HL-60 (cell line): Measurements from ENCODE around the gene FGFR1OP2.

Experiments used
- DNase-seq, 2 experiments: peaks; one replicate each; pipeline ENCODE4 v3.0.0-alpha.2; 2010 to 2020; ENCODE audit warnings: low read depth in 1 of 2, low spot score in 1 of 2
- H3K27ac ChIP-seq: fragments of 250-450 bp; sonication (Bioruptor Pico); replicated peaks from 2 replicates; pipeline ENCODE4 v1.5.1; 2020; ENCODE audit warnings: mild to moderate bottlenecking, moderate library complexity
- H3K27me3 ChIP-seq: fragments of 250-450 bp; sonication (Bioruptor Pico); 2 replicates; pipeline ENCODE4 v1.5.1; 2021; ENCODE audit warnings: mild to moderate bottlenecking, moderate library complexity; ENCODE audit not compliant: insufficient read depth, poor library complexity, severe bottlenecking
- H3K4me3 ChIP-seq: replicated peaks from 2 replicates; pipeline ENCODE4 v1.5.1; 2011; ENCODE audit warnings: mild to moderate bottlenecking, control low read depth, low read length; ENCODE audit not compliant: insufficient read depth
- GABPA ChIP-seq: IDR thresholded peaks from 2 replicates; pipeline ENCODE4 v1.6.1; 2012; ENCODE audit warnings: low read depth
- POLR2AphosphoS5 ChIP-seq: IDR thresholded peaks from 2 replicates; pipeline ENCODE4 v1.6.1; 2012; ENCODE audit warnings: low read depth
- REST ChIP-seq: IDR thresholded peaks from 2 replicates; pipeline ENCODE4 v1.6.1; 2012; ENCODE audit warnings: low read depth; ENCODE audit not compliant: insufficient replicate concordance
- SPI1 ChIP-seq: IDR thresholded peaks from 2 replicates; pipeline ENCODE4 v1.6.1; 2012; ENCODE audit warnings: low read depth, mild to moderate bottlenecking, borderline replicate concordance
- TF ChIP-seq, protein P1 (sequence below): IDR thresholded peaks from one replicate; pipeline ENCODE4 v1.5.1; 2011; ENCODE audit warnings: low read length, control low read depth, inconsistent platforms; ENCODE audit not compliant: insufficient read depth

The FGFR1OP2 gene

DNA sequence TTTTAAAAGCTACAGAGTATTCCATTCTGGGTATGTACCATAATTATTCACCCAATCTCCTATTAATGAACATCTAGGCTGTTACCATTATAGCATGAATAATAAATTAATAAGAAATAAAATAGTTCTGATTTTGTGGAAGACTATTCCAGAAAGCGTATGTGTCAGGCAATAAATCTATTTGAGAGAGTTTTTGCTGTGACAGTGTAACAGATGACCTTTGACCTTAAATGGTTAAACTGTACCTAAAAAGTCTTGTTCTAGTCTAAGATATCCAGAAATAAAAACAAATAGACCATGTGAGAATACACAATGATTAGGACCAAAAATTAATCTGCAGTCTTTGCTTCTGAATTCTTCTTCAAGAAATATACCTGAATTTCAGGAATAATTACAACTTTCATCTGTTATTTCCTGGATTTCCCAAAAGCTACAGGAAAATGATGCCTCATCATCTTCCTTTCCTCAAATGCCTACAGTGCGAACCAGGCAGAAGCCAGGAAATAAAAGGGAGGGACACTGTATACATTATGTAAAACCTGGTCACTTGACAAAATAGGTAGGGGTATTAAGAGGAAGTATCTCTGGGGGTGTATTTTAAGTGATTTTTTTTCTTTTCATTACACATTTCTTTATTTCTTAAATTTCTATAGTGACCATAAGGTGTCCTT lies 68.7 kb downstream of the FGFR1OP2 start:
- no peak overlapping the region for H3K27ac ChIP-seq
- no peaks in the 10 kb centered on the region for H3K27me3 ChIP-seq
- H3K4me3 ChIP-seq, result no peak overlapping the region
- no peak for DNase-seq
- no peak for TF ChIP-seq GABPA
- TF ChIP-seq REST, result no peak
- TF ChIP-seq SPI1, result no peak
- no peak for TF ChIP-seq POLR2AphosphoS5
- TF ChIP-seq, protein P1, sequence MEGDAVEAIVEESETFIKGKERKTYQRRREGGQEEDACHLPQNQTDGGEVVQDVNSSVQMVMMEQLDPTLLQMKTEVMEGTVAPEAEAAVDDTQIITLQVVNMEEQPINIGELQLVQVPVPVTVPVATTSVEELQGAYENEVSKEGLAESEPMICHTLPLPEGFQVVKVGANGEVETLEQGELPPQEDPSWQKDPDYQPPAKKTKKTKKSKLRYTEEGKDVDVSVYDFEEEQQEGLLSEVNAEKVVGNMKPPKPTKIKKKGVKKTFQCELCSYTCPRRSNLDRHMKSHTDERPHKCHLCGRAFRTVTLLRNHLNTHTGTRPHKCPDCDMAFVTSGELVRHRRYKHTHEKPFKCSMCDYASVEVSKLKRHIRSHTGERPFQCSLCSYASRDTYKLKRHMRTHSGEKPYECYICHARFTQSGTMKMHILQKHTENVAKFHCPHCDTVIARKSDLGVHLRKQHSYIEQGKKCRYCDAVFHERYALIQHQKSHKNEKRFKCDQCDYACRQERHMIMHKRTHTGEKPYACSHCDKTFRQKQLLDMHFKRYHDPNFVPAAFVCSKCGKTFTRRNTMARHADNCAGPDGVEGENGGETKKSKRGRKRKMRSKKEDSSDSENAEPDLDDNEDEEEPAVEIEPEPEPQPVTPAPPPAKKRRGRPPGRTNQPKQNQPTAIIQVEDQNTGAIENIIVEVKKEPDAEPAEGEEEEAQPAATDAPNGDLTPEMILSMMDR, result no peak

GRCh38 chr12:27008081-27008480 lies 69.8 kb downstream of the FGFR1OP2 start:
- Histone ChIP-seq H3K27me3 (no peaks in the 10 kb centered on the region), H3K27ac (peak overlapping the region; percentile 20; the same call in 1 of the 2 replicates), H3K4me3 (no peak overlapping the region)
- TF ChIP-seq REST, result no peak
- TF ChIP-seq GABPA, result no peak
- TF ChIP-seq, protein P1, result no peak
- TF ChIP-seq SPI1, result peak; percentile 88
- no peak for DNase-seq

GRCh38 chr12:27009881-27010301 lies 71.6 kb downstream of the FGFR1OP2 start:
- Histone ChIP-seq H3K27ac (no peak overlapping the region), H3K4me3 (no peak overlapping the region), H3K27me3 (no peaks in the 10 kb centered on the region)
- TF ChIP-seq SPI1 (peak; percentile 50; the same call in 1 of the 2 replicates), GABPA (no peak)
- DNase-seq, result peak in 1 of 2 experiments; percentile 38

- H3K27me3 ChIP-seq, result no peaks in the 10 kb centered on the region
- DNase-seq, result no peak
- TF ChIP-seq GABPA (no peak), SPI1 (no peak), REST (no peak), POLR2AphosphoS5 (no peak)
- TF ChIP-seq, protein P1, result no peak
- H3K27ac ChIP-seq, result peak overlapping the region; percentile 47
- peak overlapping the region; percentile 76 for H3K4me3 ChIP-seq
Observed at GRCh38 chr12:27012239-27012981, 74.1 kb downstream of the FGFR1OP2 start.
